ENCODE data around the gene LIPE.

The LIPE gene

GRCh38 chr19:42423462-42424344 is 3.5 kb downstream of the LIPE start:
- H3K27ac ChIP-seq (ENCODE audit: low read depth, low read length): peak overlapping the region; percentile 83
- no peaks in the 10 kb centered on the region for H3K9me2 ChIP-seq (replicated peaks; ENCODE audit: control insufficient read depth, low read length)
- H3K4me3 ChIP-seq (ENCODE audit: low read length): peak overlapping the region; percentile 88
- H3K36me3 ChIP-seq (ENCODE audit: control insufficient read depth, low read length): peaks cover 31% of the 10 kb centered on the region
- H3K4me1 ChIP-seq (ENCODE audit: control insufficient read depth, low read length): peaks cover 41% of the 10 kb centered on the region
- peaks cover 12% of the 10 kb centered on the region; the same call in 1 of the 2 replicates for H4K20me1 ChIP-seq (ENCODE audit: control insufficient read depth, insufficient read depth, low read depth, low read length)
- H3K9me3 ChIP-seq (ENCODE audit: control insufficient read depth, insufficient read depth, low read length): no peaks in the 10 kb centered on the region
- no peak for TF ChIP-seq EZH2phosphoT487 (IDR thresholded peaks at IDR 0.05; ENCODE audit: borderline replicate concordance, low read length)
- no peak for TF ChIP-seq CTCF (IDR thresholded peaks at IDR 0.05; ENCODE audit: low read depth, low read length, poor library complexity, severe bottlenecking)
- peaks cover 5% of the 10 kb centered on the region for H3F3A ChIP-seq (ENCODE audit: control insufficient read depth, insufficient read depth)
- peak overlapping the region; percentile 78 for H3K4me2 ChIP-seq (ENCODE audit: low read length)
- H3K79me2 ChIP-seq (ENCODE audit: control insufficient read depth, low read length): peaks cover 42% of the 10 kb centered on the region
- H3K27me3 ChIP-seq (ENCODE audit: control insufficient read depth, low read length): no peaks in the 10 kb centered on the region

GRCh38 chr19:42422901-42423461 is 4.2 kb downstream of the LIPE start:
- Histone ChIP-seq H3K27me3 (ENCODE audit: control insufficient read depth, low read length) (no peaks in the 10 kb centered on the region), H3K9me2 (replicated peaks; ENCODE audit: control insufficient read depth, low read length) (no peaks in the 10 kb centered on the region), H3K4me1 (ENCODE audit: control insufficient read depth, low read length) (peaks cover 41% of the 10 kb centered on the region), H3K36me3 (ENCODE audit: control insufficient read depth, low read length) (peaks cover 38% of the 10 kb centered on the region), H3K79me2 (ENCODE audit: control insufficient read depth, low read length) (peaks cover 49% of the 10 kb centered on the region), H3K4me3 (ENCODE audit: low read length) (peak overlapping the region; percentile 88), H3F3A (ENCODE audit: control insufficient read depth, insufficient read depth) (peaks cover 5% of the 10 kb centered on the region), H3K4me2 (ENCODE audit: low read length) (peak overlapping the region; percentile 78), H3K9me3 (ENCODE audit: control insufficient read depth, insufficient read depth, low read length) (no peaks in the 10 kb centered on the region), H4K20me1 (ENCODE audit: control insufficient read depth, insufficient read depth, low read depth, low read length) (peaks cover 12% of the 10 kb centered on the region; the same call in 1 of the 2 replicates), H3K27ac (ENCODE audit: low read depth, low read length) (peak overlapping the region; percentile 83)
- no peak for TF ChIP-seq CTCF (IDR thresholded peaks at IDR 0.05; ENCODE audit: low read depth, low read length, poor library complexity, severe bottlenecking)
- TF ChIP-seq EZH2phosphoT487 (IDR thresholded peaks at IDR 0.05; ENCODE audit: borderline replicate concordance, low read length): no peak

- H3K27me3 ChIP-seq (ENCODE audit: control insufficient read depth, low read length): no peaks in the 10 kb centered on the region
- peak overlapping the region; percentile 78 for H3K4me2 ChIP-seq (ENCODE audit: low read length)
- peaks cover 5% of the 10 kb centered on the region for H3F3A ChIP-seq (ENCODE audit: control insufficient read depth, insufficient read depth)
- H3K9me3 ChIP-seq (ENCODE audit: control insufficient read depth, insufficient read depth, low read length): no peaks in the 10 kb centered on the region
- peaks cover 40% of the 10 kb centered on the region for H3K36me3 ChIP-seq (ENCODE audit: control insufficient read depth, low read length)
- H3K4me3 ChIP-seq (ENCODE audit: low read length): peak overlapping the region; percentile 88
- H3K4me1 ChIP-seq (ENCODE audit: control insufficient read depth, low read length): peaks cover 41% of the 10 kb centered on the region
- H3K27ac ChIP-seq (ENCODE audit: low read depth, low read length): peak overlapping the region; percentile 83
- H4K20me1 ChIP-seq (ENCODE audit: control insufficient read depth, insufficient read depth, low read depth, low read length): peaks cover 12% of the 10 kb centered on the region; the same call in 1 of the 2 replicates
- H3K9me2 ChIP-seq (replicated peaks; ENCODE audit: control insufficient read depth, low read length): no peaks in the 10 kb centered on the region
- H3K79me2 ChIP-seq (ENCODE audit: control insufficient read depth, low read length): peaks cover 52% of the 10 kb centered on the region
- TF ChIP-seq EZH2phosphoT487 (IDR thresholded peaks at IDR 0.05; ENCODE audit: borderline replicate concordance, low read length): no peak
- no peak for TF ChIP-seq CTCF (IDR thresholded peaks at IDR 0.05; ENCODE audit: low read depth, low read length, poor library complexity, severe bottlenecking)
These were observed 4.9 kb downstream of the LIPE start for GRCh38 chr19:42422092-42422900.
